ENCODE data around the gene TMEM165.

Gene TMEM165

GRCh38 chr4:55393461-55394320 lies 2.1 kb upstream of the TMEM165 start:
- TF ChIP-seq, protein P1, sequence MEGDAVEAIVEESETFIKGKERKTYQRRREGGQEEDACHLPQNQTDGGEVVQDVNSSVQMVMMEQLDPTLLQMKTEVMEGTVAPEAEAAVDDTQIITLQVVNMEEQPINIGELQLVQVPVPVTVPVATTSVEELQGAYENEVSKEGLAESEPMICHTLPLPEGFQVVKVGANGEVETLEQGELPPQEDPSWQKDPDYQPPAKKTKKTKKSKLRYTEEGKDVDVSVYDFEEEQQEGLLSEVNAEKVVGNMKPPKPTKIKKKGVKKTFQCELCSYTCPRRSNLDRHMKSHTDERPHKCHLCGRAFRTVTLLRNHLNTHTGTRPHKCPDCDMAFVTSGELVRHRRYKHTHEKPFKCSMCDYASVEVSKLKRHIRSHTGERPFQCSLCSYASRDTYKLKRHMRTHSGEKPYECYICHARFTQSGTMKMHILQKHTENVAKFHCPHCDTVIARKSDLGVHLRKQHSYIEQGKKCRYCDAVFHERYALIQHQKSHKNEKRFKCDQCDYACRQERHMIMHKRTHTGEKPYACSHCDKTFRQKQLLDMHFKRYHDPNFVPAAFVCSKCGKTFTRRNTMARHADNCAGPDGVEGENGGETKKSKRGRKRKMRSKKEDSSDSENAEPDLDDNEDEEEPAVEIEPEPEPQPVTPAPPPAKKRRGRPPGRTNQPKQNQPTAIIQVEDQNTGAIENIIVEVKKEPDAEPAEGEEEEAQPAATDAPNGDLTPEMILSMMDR (IDR thresholded peaks at IDR 0.05; ENCODE audit: low read depth, low read length, missing control alignments): no peak
- no peak for DNase-seq (ENCODE audit: low read depth)
- in situ Hi-C loops (cut with HindIII; ENCODE audit: low sequenced_read_pairs): no loop called here
- H3K4me3 ChIP-seq (ENCODE audit: low read depth, low read length): no peak overlapping the region

GRCh38 chr4:55395218-55395528 lies 584 bp upstream of the TMEM165 start:
- H3K4me3 ChIP-seq (ENCODE audit: low read depth, low read length): peak overlapping the region; percentile 86
- no peak for DNase-seq (ENCODE audit: low read depth)
- TF ChIP-seq, protein P1 (IDR thresholded peaks at IDR 0.05; ENCODE audit: low read depth, low read length, missing control alignments): no peak
- in situ Hi-C loops (cut with HindIII; ENCODE audit: low sequenced_read_pairs): loop anchor here (5.0 kb wide), 1 partner anchor 83 kb away; no protein-coding TSS in a partner anchor

DNA sequence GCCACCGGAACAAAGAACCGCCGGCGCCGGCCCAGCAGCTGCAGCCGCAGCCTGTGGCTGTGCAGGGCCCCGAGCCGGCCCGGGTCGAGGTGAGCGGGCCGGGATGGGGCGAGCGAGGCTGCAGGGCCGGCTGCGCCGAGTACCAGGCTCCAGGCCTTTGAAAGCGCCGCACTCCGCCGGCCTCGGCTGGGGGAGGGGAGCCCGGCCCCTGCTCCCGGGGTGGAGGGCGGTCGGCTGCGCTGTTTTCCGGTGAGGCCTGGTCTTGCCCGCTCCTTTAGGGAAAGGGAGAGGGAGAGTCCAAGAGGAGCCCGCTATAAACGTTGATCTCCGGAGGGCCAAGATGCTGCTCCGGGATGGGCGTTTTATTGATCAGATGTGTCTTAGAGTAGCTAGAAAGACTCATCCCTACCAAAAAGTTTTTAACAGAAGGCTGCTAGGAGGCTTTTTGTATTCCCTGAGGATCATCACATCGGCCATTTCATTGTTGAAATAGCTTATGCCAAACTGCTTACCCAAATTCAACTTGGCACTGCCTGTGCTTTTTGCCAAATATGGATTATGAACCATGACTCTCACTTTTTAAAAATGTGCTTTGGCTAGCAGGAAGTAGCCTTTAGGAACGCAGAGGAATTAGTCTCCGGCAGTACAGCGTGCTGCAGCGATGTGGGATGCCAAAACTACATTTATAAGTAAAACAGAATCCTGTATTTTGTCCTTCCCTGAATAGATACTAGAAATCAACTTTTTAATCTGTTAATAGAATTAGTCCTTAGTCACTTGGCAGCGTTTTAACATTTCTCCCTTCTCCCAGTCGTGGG lies 760 bp downstream of the TMEM165 start:
- in situ Hi-C loops (cut with HindIII; ENCODE audit: low sequenced_read_pairs): loop anchor here (5.0 kb wide), 1 partner anchor 84 kb away; no protein-coding TSS in a partner anchor
- peak overlapping the region; percentile 86 for H3K4me3 ChIP-seq (ENCODE audit: low read depth, low read length)
- no peak for DNase-seq (ENCODE audit: low read depth)
- TF ChIP-seq, protein P1 (IDR thresholded peaks at IDR 0.05; ENCODE audit: low read depth, low read length, missing control alignments): no peak

DNA sequence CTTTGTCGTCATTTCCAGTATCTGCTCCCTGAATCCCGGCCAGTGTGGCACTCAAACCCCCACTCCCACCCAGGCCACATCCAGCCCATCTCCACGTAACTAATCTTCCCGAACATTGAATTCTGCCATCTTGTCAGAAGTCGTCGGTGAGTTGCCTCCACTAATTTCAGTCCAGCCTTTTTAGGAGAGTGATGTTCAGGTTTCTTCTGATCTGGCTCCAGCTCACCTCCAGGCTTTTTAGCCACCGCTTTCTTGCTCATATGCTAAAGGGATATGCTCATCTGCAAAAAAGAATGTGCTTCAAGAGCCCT lies 1.3 kb downstream of the TMEM165 start:
- DNase-seq (ENCODE audit: low read depth): no peak
- in situ Hi-C loops (cut with HindIII; ENCODE audit: low sequenced_read_pairs): loop anchor here (5.0 kb wide), 1 partner anchor 85 kb away; no protein-coding TSS in a partner anchor
- peak overlapping the region; percentile 86 for H3K4me3 ChIP-seq (ENCODE audit: low read depth, low read length)
- TF ChIP-seq, protein P1 (IDR thresholded peaks at IDR 0.05; ENCODE audit: low read depth, low read length, missing control alignments): no peak

DNA sequence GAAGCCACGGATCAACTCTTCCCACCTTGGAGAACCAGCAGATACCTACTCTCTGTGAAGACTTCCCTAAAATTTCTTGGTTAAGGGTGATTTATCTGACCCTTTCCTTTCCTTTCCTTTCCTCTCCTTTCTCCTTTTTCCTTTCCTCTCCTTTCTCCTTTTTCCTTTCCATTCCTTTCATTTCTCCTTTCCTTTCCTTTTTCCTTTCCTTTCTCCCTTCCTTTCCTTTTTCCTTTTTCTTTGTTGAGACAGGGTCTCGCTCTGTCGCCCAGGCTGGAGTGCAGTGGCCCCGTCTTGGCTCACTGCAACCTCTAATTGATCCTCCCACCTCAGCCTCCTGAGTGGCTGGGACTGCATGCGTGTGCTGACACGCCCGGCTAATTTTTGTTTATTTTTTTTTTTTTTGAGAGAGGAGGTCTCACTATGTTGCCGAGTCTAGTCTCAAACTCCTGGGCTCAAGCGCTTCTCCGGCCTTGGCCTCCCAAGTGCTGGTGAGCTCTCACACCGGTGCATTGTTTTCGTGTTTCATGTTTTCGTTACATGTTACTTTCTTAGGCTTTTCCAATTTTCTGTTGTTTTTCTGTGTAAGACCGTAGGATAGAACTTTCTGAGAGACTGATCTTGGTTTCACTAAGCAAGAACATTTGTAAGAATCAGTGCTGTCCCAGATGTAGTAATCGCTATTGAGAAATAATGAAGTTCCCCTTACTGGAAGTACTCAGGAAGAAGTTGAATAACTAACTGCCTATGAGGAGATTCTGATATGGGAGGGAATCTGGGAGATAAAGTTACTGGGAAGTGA lies 2.0 kb downstream of the TMEM165 start:
- TF ChIP-seq, protein P1 (IDR thresholded peaks at IDR 0.05; ENCODE audit: low read depth, low read length, missing control alignments): no peak
- no peak for DNase-seq (ENCODE audit: low read depth)
- peak overlapping the region; percentile 86 for H3K4me3 ChIP-seq (ENCODE audit: low read depth, low read length)
- in situ Hi-C loops (cut with HindIII; ENCODE audit: low sequenced_read_pairs): loop anchor here (5.0 kb wide), 1 partner anchor 85 kb away; no protein-coding TSS in a partner anchor

GRCh38 chr4:55398461-55398860 lies 2.7 kb downstream of the TMEM165 start:
- H3K4me3 ChIP-seq (ENCODE audit: low read depth, low read length): peak overlapping the region; percentile 86
- TF ChIP-seq, protein P1 (IDR thresholded peaks at IDR 0.05; ENCODE audit: low read depth, low read length, missing control alignments): no peak
- DNase-seq (ENCODE audit: low read depth): no peak
- in situ Hi-C loops (cut with HindIII; ENCODE audit: low sequenced_read_pairs): loop anchor here (5.0 kb wide), 1 partner anchor 86 kb away; no protein-coding TSS in a partner anchor

Measured in astrocyte of the cerebellum (primary cell).